ENCODE measurements around the gene NCKAP5. TPM values are rescaled to one million over a fixed set of nuclear protein-coding genes. Genes with fewer than 3 reads are reported as not detected.

The NCKAP5 gene
- total and polyA plus RNA-seq, 2 of the 13 experiments (the other 11 are each of a cell fraction or from before 2014, with no cell fraction given): 0.01 TPM; not detected in 1

GRCh38 chr2:132670496-132671150, 897.6 kb downstream of the NCKAP5 start:
- ATAC-seq: peak; percentile 32
- no peak overlapping the region for H3K27ac ChIP-seq (ENCODE audit: extremely low read length, insufficient read depth, low read length)
- peaks cover 8 to 41% of the 10 kb centered on the region in 2 experiments; a peak in 4 of 5 replicates for H3K27me3 ChIP-seq (ENCODE audit: control insufficient read depth in 1 of 2, insufficient read depth in 2 of 2, low read length in 2 of 2)

More at GRCh38 chr2:132670496-132671150, 897.6 kb downstream of the NCKAP5 start:
- Histone ChIP-seq H3K36me3 (replicated peaks in 1 of 2; ENCODE audit: control insufficient read depth in 1 of 2, insufficient read depth in 2 of 2, low read length in 2 of 2) (no peaks in the 10 kb centered on the region), H3K4me2 (ENCODE audit: low read depth, low read length) (no peak overlapping the region), H3K9ac (ENCODE audit: insufficient read depth, low read depth, low read length) (no peak overlapping the region), H3K4me1 (ENCODE audit: insufficient read depth, low read length) (no peaks in the 10 kb centered on the region), H3K4me3 (replicated peaks in 1 of 3; ENCODE audit: insufficient read depth in 1 of 3, low read depth in 2 of 3, low read length in 3 of 3) (no peak overlapping the region), H4K20me1 (ENCODE audit: insufficient read depth, low read length) (no peaks in the 10 kb centered on the region), H2AFZ (ENCODE audit: low read length) (no peak overlapping the region), H3K9me3 (ENCODE audit: low read length) (no peaks in the 10 kb centered on the region), H3K79me2 (ENCODE audit: insufficient read depth, low read length) (no peaks in the 10 kb centered on the region)
- intact Hi-C loops (cut with micrococcal nuclease; ENCODE audit: unreplicated experiment): no loop called here
- ChIA-PET CTCF (ENCODE audit: low intra/inter-chr PET ratio, low total read pairs) (no interaction called here), POLR2A (no interaction called here)
- FAIRE-seq (no peak), DNase-seq (ENCODE audit: low spot score) (no peak)
- in situ Hi-C loops (cut with HindIII; ENCODE audit: extremely low pct_ligation_motif_present, low pct_unique_long_range_greater_than_20kb): loop anchor here (25.0 kb wide), 1 partner anchor 492 kb away; no protein-coding TSS in a partner anchor
- BruUV-seq (replicated peaks): no TSS peak
- WGBS (ENCODE audit: low lambda C conversion rate): 23% methylated on average over 15 of the region's 44 CpGs
- TF ChIP-seq ZNF800 (CRISPR knock-in tag; IDR thresholded peaks at IDR 0.05) (0 out of 2 replicates have a peak, but pooled peaks have one; percentile 39), ATF5 (CRISPR knock-in tag; IDR thresholded peaks at IDR 0.05; ENCODE audit: low read depth) (no peak), ZNF224 (CRISPR knock-in tag; IDR thresholded peaks at IDR 0.05) (no peak), SRSF1 (optimal IDR thresholded peaks at IDR 0.05; ENCODE audit: low read depth, low read length) (no peak)

Data from HepG2 (cell line).